ENCODE results near the gene DTX3L. TPM values are rescaled to one million over a fixed set of nuclear protein-coding genes. Genes with fewer than 3 reads are reported as not detected.

DTX3L gene
- total and polyA plus RNA-seq, 2 donors from 2014 or later, result 8.4 to 58.0 TPM

DNA sequence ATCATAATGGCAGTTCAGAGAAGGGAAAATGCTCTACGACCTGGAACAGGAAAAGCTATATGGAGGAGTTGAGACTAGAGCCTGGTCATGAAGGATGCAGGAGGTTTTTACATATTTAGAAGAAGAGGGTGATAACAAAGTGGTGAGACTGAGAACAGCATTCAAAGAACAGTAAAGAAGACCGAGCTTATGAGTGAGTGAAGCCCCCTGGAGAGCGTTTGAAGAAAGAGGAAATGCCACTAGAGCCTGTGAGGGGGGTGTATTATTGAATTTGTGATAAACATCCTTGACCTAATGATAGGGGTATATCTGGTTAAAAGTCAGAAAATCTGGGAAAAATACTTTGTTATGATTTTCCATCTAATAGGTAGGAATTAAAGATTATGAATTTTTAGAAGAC lies 4.2 kb upstream of the DTX3L start:
- Histone ChIP-seq H3K27ac (ENCODE audit: low read depth in 2 of 2, low read length in 2 of 2) (no peak overlapping the region), H3K4me1 (ENCODE audit: control insufficient read depth in 2 of 3, insufficient read depth in 2 of 3, low read depth in 1 of 3, low read length in 3 of 3) (peaks cover 0 to 9% (median 8%) of the 10 kb centered on the region in 3 donors), H3K27me3 (ENCODE audit: control insufficient read depth, insufficient read depth, low read length) (no peaks in the 10 kb centered on the region), H3K9ac (ENCODE audit: low read length in 3 of 3) (no peak overlapping the region), H3K4me3 (ENCODE audit: low read length in 3 of 3) (no peak overlapping the region), H3K36me3 (ENCODE audit: control insufficient read depth in 2 of 3, insufficient read depth in 3 of 3, low read length in 3 of 3) (peaks cover 0 to 8% (median 3%) of the 10 kb centered on the region in 3 donors), H3K9me3 (ENCODE audit: control insufficient read depth in 2 of 3, insufficient read depth in 1 of 3, low read length in 3 of 3) (no peaks in the 10 kb centered on the region)
- TF ChIP-seq, protein P1, sequence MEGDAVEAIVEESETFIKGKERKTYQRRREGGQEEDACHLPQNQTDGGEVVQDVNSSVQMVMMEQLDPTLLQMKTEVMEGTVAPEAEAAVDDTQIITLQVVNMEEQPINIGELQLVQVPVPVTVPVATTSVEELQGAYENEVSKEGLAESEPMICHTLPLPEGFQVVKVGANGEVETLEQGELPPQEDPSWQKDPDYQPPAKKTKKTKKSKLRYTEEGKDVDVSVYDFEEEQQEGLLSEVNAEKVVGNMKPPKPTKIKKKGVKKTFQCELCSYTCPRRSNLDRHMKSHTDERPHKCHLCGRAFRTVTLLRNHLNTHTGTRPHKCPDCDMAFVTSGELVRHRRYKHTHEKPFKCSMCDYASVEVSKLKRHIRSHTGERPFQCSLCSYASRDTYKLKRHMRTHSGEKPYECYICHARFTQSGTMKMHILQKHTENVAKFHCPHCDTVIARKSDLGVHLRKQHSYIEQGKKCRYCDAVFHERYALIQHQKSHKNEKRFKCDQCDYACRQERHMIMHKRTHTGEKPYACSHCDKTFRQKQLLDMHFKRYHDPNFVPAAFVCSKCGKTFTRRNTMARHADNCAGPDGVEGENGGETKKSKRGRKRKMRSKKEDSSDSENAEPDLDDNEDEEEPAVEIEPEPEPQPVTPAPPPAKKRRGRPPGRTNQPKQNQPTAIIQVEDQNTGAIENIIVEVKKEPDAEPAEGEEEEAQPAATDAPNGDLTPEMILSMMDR (IDR thresholded peaks at IDR 0.05; ENCODE audit: borderline replicate concordance, extremely low read depth, insufficient read depth), result no peak
- intact Hi-C loops (cut with DNase I), result loop anchor here (5.0 kb wide), 1 partner anchor 117 kb away; no protein-coding TSS in a partner anchor
- DNase-seq (no peak), FAIRE-seq (no peak)

- TF ChIP-seq, protein P1 (IDR thresholded peaks at IDR 0.05; ENCODE audit: borderline replicate concordance, extremely low read depth, insufficient read depth), result peak; percentile 58
- DNase-seq (peak in 4 of 5 donors; percentile 48 to 89 (median 73)), FAIRE-seq (no peak)
- intact Hi-C loops (cut with DNase I), result loop anchor here (5.0 kb wide), 1 partner anchor 117 kb away; no protein-coding TSS in a partner anchor
- H3K9me3 ChIP-seq (ENCODE audit: control insufficient read depth in 2 of 3, insufficient read depth in 1 of 3, low read length in 3 of 3), result no peaks in the 10 kb centered on the region
- H3K4me3 ChIP-seq (ENCODE audit: low read length in 3 of 3), result no peak overlapping the region
- H3K9ac ChIP-seq (ENCODE audit: low read length in 3 of 3), result no peak overlapping the region
- H3K4me1 ChIP-seq (ENCODE audit: control insufficient read depth in 2 of 3, insufficient read depth in 2 of 3, low read depth in 1 of 3, low read length in 3 of 3), result peaks cover 0 to 9% (median 8%) of the 10 kb centered on the region in 3 donors
- H3K36me3 ChIP-seq (ENCODE audit: control insufficient read depth in 2 of 3, insufficient read depth in 3 of 3, low read length in 3 of 3), result peaks cover 0 to 5% (median 2%) of the 10 kb centered on the region in 3 donors
- H3K27me3 ChIP-seq (ENCODE audit: control insufficient read depth, insufficient read depth, low read length), result no peaks in the 10 kb centered on the region
- H3K27ac ChIP-seq (ENCODE audit: low read depth in 2 of 2, low read length in 2 of 2), result no peak overlapping the region
These were observed 3.5 kb upstream of the DTX3L start for GRCh38 chr3:122560680-122561079.

GRCh38 chr3:122562923-122563716 lies 1.0 kb upstream of the DTX3L start:
- no peak for DNase-seq

More at GRCh38 chr3:122562923-122563716, 1.0 kb upstream of the DTX3L start:
- no peaks in the 10 kb centered on the region for H3K27me3 ChIP-seq (ENCODE audit: control insufficient read depth, insufficient read depth, low read length)
- no peak for FAIRE-seq
- intact Hi-C loops (cut with DNase I), result loop anchor here (5.0 kb wide), 1 partner anchor 114 kb away; no protein-coding TSS in a partner anchor
- peak overlapping the region in 2 of 3 donors; percentile 74 to 88 for H3K9ac ChIP-seq (ENCODE audit: low read length in 3 of 3)
- peak overlapping the region; percentile 90 to 98 for H3K27ac ChIP-seq (ENCODE audit: low read depth in 2 of 2, low read length in 2 of 2)
- H3K36me3 ChIP-seq (ENCODE audit: control insufficient read depth in 2 of 3, insufficient read depth in 3 of 3, low read length in 3 of 3), result peaks cover 0 to 8% (median 6%) of the 10 kb centered on the region in 3 donors
- H3K9me3 ChIP-seq (ENCODE audit: control insufficient read depth in 2 of 3, insufficient read depth in 1 of 3, low read length in 3 of 3), result no peaks in the 10 kb centered on the region
- TF ChIP-seq, protein P1 (IDR thresholded peaks at IDR 0.05; ENCODE audit: borderline replicate concordance, extremely low read depth, insufficient read depth), result no peak
- H3K4me1 ChIP-seq (ENCODE audit: control insufficient read depth in 2 of 3, insufficient read depth in 2 of 3, low read depth in 1 of 3, low read length in 3 of 3), result peaks cover 0 to 11% (median 9%) of the 10 kb centered on the region in 3 donors
- H3K4me3 ChIP-seq (ENCODE audit: low read length in 3 of 3), result peak overlapping the region in 2 of 3 donors; percentile 73 to 77

Measured in kidney (tissue), 14 donors.